Mammary epithelial cell (primary cell): Measurements from ENCODE around the gene MNS1.
"Not testable (repeated sequence)": the region's sequence is repeated elsewhere in the genome, so short reads cannot be mapped to it uniquely, and the experiment has no call there.

Experiments used
- EZH2 ChIP-seq: IDR thresholded peaks from 2 replicates; pipeline ENCODE4 v1.6.1; 2012; ENCODE audit warnings: low read length, inconsistent platforms, borderline replicate concordance
- TF ChIP-seq, protein P1 (sequence below), 2 donors: IDR thresholded peaks in 1 of 2; conservative IDR thresholded peaks in 1 of 2; 2 replicates each; pipeline ENCODE4 v1.5.1; 2011 to 2012; ENCODE audit warnings: inconsistent platforms in 2 of 2, low read length in 2 of 2, mild to moderate bottlenecking in 2 of 2, control low read depth in 1 of 2, low read depth in 1 of 2; ENCODE audit not compliant: insufficient read depth in 1 of 2; ENCODE audit errors: extremely low read depth in 1 of 2

DNA sequence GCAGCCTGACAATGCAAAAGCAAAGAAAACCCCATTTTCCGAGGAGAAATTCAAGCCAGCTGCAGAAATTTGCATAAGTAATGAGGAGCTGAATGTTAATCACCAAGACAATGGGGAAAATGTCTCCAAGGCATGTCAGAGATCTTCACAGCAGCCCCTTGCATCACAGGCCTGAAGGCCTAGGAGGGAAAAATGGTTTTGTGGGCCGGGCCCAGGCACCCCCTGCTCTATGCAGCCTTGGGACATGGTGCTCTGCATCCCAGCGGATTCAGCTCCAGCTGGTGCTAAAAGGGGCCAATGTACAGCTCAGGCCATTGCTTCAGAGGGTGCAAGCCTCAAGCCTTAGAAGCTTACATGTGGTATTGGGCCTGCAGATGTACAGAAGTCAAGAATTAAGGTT, 20.5 kb upstream of the MNS1 start:
- TF ChIP-seq, protein P1, sequence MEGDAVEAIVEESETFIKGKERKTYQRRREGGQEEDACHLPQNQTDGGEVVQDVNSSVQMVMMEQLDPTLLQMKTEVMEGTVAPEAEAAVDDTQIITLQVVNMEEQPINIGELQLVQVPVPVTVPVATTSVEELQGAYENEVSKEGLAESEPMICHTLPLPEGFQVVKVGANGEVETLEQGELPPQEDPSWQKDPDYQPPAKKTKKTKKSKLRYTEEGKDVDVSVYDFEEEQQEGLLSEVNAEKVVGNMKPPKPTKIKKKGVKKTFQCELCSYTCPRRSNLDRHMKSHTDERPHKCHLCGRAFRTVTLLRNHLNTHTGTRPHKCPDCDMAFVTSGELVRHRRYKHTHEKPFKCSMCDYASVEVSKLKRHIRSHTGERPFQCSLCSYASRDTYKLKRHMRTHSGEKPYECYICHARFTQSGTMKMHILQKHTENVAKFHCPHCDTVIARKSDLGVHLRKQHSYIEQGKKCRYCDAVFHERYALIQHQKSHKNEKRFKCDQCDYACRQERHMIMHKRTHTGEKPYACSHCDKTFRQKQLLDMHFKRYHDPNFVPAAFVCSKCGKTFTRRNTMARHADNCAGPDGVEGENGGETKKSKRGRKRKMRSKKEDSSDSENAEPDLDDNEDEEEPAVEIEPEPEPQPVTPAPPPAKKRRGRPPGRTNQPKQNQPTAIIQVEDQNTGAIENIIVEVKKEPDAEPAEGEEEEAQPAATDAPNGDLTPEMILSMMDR (conservative IDR thresholded peaks at IDR 0.05 in 1 of 2, IDR thresholded peaks at IDR 0.05 in 1 of 2; ENCODE audit: extremely low read depth in 1 of 2, insufficient read depth in 1 of 2, low read depth in 1 of 2, low read length in 2 of 2), result not testable (repeated sequence)
- not testable (repeated sequence) for TF ChIP-seq EZH2
